Peyer's patch (tissue), 4 donors: ENCODE data around the gene CBX4.

Experiments used
- CTCF ChIP-seq, 6 experiments: fragments of 450-650 bp in 4 of 6; fragments of 200-600 bp in 2 of 6; sonication (generic) in 1 of 6; IDR thresholded peaks; one replicate each; pipeline ENCODE4 v1.5.1; 2017 to 2019; ENCODE audit warnings: antibody characterized with exemption in 6 of 6, mild to moderate bottlenecking in 3 of 6, moderate library complexity in 1 of 6
- POLR2A ChIP-seq, 2 donors: fragments of 450-650 bp; IDR thresholded peaks; one replicate each; pipeline ENCODE4 v1.5.1; 2017; ENCODE audit warnings: antibody characterized with exemption in 2 of 2, mild to moderate bottlenecking in 2 of 2, moderate library complexity in 2 of 2

DNA sequence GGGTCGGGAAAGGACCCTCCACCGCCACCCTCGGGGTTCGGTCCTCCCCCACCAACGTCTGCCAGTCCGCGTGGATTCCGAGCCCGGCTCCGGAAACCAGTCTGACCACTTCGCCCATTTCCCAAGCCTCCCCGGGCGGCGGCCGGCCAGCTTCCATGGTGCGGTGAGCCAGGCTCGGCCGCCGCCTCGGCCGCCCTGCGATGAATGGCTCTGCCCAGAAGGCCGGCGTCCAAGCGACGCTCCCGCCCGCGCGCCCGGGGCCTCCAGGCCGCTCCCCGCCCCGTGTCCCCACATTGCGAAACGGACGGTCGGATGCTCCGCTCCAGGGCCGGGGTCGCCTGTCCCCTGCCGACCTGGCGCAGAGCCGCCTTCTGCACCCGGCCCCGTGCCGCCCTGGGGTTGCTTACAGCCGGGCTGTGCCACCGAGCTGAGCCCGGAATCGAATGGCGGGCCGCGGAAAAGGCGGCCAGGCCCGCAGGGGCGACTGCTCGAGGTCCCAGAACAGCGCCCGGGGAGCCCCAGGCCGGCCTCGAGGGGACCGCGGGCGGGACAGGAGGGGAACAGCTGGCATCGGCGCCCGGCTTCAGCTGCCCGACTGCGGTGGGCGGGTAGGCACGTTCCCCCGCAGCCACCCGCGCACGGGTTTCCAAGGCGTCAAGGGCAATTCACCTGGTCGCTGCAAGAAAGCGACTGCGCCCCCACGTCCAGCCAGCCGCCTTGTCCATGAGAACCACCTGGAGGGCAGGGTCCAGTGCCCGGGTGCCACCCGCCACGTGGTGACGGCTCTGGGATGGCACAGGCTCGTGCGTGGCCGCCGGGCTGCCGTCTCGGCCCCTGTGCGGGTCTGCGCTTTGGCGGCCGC is 24.0 kb downstream of the CBX4 start:
- TF ChIP-seq CTCF (IDR thresholded peaks at IDR 0.05) (no peak), POLR2A (IDR thresholded peaks at IDR 0.05) (no peak)
